Activated CD4-positive, alpha-beta T cell treated with anti-CD3 and anti-CD28 coated beads, Interleukin-10, Interleukin-2, amounts not matched to agents 100 ng/mL and 50 ng/mL, durations not matched to agents 16 hours and 8 hours (primary cell): ENCODE data around the gene ABLIM1.

Experiments used
- DNase-seq: peaks from one replicate; pipeline ENCODE4 v3.0.0-alpha.2; 2020

Gene ABLIM1

GRCh38 chr10:114401195-114401791 is 256.8 kb downstream of the ABLIM1 start:
- no peak for DNase-seq

- DNase-seq, result no peak
Measured at GRCh38 chr10:114400091-114400490, 258.0 kb downstream of the ABLIM1 start.

GRCh38 chr10:114399576-114399975 is 258.5 kb downstream of the ABLIM1 start:
- no peak for DNase-seq

GRCh38 chr10:114398587-114399331 is 259.3 kb downstream of the ABLIM1 start:
- no peak for DNase-seq

- no peak for DNase-seq
Measured at GRCh38 chr10:114397651-114398145, 260.4 kb downstream of the ABLIM1 start.

GRCh38 chr10:114396464-114396863 is 261.6 kb downstream of the ABLIM1 start:
- no peak for DNase-seq

- DNase-seq, result no peak
Measured at GRCh38 chr10:114395366-114396022, 262.6 kb downstream of the ABLIM1 start.

GRCh38 chr10:114394531-114394930 is 263.5 kb downstream of the ABLIM1 start:
- no peak for DNase-seq

- DNase-seq, result no peak
Measured at GRCh38 chr10:114393886-114394285, 264.2 kb downstream of the ABLIM1 start.

- DNase-seq, result no peak
Measured at GRCh38 chr10:114393482-114393881, 264.6 kb downstream of the ABLIM1 start.

GRCh38 chr10:114392112-114392835 is 265.8 kb downstream of the ABLIM1 start:
- DNase-seq, result no peak

GRCh38 chr10:114391599-114391998 is 266.5 kb downstream of the ABLIM1 start:
- no peak for DNase-seq

GRCh38 chr10:114389426-114389825 is 268.6 kb downstream of the ABLIM1 start:
- no peak for DNase-seq

- peak; percentile 63 for DNase-seq
Measured at GRCh38 chr10:114388275-114388674, 269.8 kb downstream of the ABLIM1 start.

GRCh38 chr10:114387784-114388183 is 270.3 kb downstream of the ABLIM1 start:
- no peak for DNase-seq

GRCh38 chr10:114386452-114386851 is 271.6 kb downstream of the ABLIM1 start:
- DNase-seq, result no peak

- DNase-seq, result no peak
Measured at GRCh38 chr10:114385557-114385956, 272.5 kb downstream of the ABLIM1 start.

- DNase-seq, result no peak
Measured at GRCh38 chr10:114384601-114385000, 273.5 kb downstream of the ABLIM1 start.

GRCh38 chr10:114384181-114384580 is 273.9 kb downstream of the ABLIM1 start:
- DNase-seq, result no peak
